ENCODE data around the gene TMEM253.

DNA sequence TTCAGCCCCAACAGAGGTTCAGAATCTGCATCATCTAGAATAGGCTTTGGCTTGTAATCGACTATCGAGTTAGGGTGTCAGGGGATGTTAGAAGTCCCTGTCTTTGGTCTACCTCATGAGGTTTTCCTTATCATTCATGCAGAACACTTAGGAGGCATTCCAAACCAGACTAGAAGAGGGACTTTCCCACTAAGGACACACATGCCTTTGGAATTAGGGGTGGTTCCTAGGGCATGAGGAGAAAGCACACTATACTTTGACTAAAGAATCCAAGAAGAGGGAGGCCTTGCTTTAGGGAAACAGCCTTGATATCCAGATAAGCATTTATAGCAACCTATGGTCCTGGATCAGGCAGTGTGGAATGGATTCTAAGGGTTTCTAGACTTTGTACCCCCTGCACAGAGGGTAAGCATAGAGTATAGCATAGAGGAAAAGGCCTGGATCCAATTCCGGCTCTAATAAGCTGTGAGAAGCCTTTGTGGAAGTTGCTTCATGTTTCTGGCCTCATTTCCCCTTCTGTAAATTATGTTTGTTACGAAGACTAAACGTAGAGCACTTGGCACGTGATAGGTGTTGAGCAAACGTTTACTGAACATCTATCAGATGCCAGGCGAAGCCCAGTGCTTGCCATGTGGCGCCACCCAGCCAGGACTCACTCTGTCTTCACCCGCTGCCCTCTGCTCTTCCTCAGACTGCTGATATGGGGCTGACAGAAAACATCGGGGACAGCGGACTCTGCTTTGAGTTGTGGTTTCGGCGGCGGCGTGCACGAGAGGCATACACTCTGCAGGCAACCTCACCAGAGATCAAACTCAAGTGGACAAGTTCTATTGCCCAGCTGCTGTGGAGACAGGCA, 15.6 kb upstream of the TMEM253 start:
- TF ChIP-seq, protein P1, sequence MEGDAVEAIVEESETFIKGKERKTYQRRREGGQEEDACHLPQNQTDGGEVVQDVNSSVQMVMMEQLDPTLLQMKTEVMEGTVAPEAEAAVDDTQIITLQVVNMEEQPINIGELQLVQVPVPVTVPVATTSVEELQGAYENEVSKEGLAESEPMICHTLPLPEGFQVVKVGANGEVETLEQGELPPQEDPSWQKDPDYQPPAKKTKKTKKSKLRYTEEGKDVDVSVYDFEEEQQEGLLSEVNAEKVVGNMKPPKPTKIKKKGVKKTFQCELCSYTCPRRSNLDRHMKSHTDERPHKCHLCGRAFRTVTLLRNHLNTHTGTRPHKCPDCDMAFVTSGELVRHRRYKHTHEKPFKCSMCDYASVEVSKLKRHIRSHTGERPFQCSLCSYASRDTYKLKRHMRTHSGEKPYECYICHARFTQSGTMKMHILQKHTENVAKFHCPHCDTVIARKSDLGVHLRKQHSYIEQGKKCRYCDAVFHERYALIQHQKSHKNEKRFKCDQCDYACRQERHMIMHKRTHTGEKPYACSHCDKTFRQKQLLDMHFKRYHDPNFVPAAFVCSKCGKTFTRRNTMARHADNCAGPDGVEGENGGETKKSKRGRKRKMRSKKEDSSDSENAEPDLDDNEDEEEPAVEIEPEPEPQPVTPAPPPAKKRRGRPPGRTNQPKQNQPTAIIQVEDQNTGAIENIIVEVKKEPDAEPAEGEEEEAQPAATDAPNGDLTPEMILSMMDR (IDR thresholded peaks at IDR 0.05): no peak
- TF ChIP-seq POLR2A (IDR thresholded peaks at IDR 0.05) (no peak), EP300 (IDR thresholded peaks at IDR 0.05) (no peak)
